Stimulated activated CD8-positive, alpha-beta memory T cell treated with anti-CD3 and anti-CD28 coated beads, Interleukin-15, amount 100 ng/mL, for 1 hour (primary cell): Measurements from ENCODE around the gene TUG1.
A peak's percentile ranks its signal among the peaks of the same experiment; 100 is the strongest.

Experiments used
- DNase-seq: peaks from one replicate; pipeline ENCODE4 v3.0.0-alpha.2; 2020; ENCODE audit warnings: low read depth

The TUG1 gene

DNA sequence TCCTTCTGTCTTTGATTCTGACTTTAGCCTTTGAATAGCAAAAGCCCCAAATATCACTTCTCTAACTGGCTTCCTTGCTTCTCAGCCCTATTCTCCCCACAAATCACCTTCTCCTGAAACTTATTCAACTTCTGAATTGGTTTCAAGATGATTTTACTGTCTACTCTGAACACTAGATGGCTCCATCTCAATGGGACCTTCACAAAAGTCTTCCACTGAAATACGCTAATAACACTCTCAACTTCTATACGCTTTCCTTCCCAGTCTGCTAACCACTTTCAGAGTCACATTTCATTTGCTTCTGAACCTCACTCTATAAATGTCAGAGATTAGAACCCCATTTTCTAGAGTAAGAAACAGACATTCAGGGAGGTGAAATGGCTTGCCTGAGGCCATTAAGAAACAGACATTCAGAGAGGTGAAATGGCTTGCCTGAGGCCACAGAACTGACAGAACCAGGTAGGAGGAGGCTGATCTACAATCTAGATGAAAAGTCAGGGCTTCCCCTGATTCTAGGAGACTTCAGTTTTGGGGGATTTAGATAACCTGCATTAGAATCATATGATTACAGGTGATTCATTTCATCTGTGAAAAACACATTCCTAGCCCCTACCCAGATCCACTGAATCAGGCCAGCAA lies 21.1 kb upstream of the TUG1 start:
- DNase-seq, result no peak

DNA sequence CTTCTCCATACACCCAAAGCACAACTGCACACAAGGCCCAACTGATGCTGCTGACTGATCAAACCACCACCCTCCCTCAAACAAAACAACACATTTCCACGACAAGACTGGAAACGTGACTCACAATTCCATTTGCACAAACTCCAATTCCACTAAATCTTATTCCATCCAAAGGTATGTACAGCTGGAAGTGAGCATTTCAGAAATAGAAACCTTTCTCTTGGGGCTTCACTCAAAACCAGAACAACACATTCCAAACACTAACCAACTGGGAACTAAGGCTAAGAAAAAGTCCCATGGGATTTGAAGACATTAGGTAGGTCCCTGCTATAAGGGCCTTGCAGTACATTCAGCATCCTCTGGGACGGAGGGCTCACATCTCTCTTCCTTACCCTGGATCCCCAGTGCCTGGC lies 20.1 kb upstream of the TUG1 start:
- DNase-seq, result no peak

DNA sequence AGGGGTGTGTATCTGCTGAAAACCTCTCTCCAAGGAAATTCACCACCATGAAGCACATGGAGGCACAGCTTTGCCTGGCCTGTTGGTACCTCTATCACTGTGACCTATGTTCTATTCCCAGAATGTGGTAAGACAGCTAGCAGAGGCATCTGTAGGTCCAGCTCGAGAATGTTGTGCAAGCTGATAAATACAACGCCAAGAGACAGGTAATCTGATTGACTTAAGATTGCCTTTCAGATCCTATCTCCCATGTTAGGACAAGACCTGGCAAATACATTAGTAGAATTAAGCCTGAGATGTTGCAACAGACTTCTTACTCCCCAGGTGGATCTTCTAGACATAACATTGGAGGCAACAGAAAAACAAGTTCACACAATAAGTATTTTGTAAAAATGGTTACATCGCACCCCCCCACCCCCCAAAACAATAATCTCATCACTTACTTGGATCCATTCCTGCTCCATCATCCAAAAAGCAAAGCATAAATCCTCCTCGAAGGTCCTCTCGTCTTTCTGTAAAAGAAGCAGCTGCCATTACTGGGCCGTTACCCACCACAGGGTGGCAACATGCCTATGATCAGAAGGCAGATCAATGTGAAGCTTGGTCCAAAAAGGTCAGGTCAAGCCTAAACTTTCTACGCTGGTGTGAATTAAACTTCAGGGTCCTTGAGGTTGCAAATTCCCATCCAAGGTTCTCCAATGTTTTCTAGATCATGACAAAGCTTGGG lies 19.0 kb upstream of the TUG1 start:
- DNase-seq, result no peak

DNA sequence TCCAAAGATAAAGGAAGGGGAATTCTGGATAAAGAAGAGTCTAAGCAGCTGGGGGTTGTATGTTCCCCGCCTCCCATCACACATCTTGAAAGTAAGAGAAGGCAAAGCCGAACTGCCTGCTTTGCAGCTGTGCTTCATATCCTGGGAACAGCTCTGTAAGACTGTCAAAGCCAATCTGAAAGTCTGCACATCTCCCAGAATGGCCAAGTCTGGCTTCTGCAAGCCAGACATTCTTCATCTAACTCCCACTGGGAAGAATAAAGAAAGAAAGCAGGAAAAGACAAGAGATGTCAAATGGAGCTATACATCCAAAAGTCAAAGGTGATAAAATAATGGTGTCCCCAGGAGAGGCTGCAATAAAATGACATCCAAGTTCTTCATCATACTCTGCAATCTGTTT lies 15.9 kb upstream of the TUG1 start:
- DNase-seq, result no peak

DNA sequence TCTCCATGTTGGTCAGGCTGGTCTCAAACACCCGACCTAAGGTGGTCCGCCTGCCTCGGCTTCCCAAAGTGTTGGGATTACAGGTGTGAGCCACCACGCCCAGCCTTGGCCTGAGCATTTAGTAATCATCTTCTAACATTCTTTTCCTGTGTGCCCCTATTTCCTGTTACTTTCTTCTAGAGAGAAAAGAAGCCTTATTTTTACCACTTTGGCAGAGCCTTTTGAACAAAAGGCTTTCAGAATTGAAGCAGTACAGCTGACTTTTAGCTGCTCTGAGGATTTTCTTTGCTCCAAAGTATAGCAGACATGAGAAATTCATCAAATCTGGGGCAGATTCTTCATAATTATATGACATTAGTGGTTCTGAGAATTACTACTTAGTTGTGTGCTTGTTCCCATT lies 13.9 kb upstream of the TUG1 start:
- DNase-seq, result no peak

DNA sequence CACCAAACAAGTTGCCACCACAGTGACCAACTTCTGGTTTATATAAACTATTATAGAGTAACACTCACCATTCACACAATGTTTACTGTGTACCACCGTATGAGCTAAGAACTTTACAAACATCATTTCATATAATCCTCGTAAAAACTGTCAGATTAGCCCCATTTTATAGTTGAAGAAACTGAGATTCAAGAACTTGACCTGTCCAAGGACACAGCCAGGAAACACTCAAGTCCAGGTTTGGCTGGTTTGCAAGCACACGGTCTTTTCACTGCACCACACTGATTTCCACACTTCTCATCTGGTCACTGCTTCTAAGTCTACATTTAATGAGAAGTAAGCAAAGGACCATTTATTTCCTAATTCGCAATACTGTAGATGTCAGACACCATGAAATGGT lies 4.2 kb upstream of the TUG1 start:
- no peak for DNase-seq

DNA sequence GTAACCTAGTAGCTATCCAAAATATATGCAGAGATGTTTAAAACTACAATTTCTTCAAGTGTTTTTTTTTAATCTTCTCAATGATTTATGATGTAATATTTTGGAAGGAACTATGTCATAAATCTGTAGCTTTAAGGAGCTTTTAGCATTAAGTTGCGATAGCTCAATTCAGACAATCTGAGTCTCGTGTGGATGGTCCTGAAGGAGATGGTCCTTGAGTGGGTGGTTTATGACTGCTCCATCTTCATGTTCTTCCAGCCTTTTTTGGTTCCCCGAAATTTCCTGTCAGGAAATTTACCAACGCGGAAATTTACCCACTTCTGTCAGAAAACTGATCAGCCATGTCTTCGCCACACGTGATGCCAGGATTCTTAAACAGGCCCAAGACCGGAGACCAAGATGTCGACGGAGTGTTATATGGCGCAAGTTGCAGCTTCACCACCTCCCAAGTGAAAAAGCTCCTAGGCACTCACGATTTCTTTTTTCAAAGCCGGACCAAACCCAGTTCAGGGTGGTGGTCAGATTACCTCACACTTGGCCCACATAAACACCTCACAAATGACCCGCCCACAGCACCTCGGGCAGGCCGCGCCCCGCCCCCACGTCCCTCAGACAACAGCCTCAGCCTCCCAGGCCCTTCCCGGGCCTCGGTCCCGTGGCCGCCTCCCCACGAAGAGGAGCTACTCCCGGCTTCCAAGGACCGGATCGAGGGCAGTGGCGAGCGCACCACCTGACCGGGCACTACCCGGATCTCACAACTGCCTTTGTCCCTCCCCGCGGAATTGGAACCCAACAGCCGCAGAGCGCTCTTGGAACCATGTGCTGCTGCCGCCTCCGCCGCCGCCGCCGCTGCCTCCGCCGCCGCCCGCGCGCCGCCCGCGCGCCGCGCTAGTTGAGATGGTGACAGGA lies 796 bp upstream of the TUG1 start, which contains the start of gene MORC2:
Gene MORC2, minus strand, starts transcription at position 760 of the 909 bp plus-strand sequence. CDS start 885 bp downstream, outside the sequence.
- DNase-seq, result peak; percentile 2

DNA sequence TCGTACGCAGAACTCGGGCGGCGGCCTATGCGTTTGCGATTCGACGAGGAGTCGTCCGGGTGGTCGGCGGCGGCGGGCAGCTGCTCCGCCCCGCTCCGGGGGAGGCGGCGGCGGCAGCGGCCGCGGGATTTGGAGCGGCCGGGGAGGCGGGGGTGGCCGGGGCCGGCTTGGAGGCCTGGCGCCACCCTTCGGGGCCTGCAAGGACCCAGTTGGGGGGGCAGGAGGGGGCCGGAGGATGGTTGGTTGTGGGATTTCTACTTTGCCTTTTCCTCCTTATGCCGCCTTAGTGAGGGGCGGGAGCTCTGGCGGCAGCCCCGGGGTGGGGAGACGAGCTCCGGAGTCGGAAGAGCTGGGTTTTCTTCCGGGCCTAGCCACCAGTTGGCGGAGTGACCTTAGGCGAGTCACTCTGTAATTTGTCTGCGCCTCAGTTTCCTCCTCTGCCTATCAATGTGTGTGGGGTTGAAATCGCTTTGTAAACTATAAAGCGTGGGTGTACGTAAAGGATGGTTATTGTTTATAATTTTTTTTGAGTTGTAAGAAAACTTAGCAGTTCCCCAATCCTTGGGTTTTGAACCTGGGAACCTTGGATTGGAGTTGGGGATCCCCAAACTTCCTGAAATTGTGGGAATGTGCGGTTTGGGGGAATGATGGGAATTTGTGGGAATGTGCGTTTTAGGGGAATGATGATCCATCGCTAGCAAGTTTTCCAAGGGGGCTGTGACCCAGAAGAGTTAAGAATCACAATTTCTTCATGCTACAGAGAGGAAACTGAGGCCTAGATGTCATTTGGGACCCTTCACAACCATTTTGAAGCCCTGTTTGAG lies 679 bp downstream of the TUG1 start:
- DNase-seq, result peak; percentile 11

DNA sequence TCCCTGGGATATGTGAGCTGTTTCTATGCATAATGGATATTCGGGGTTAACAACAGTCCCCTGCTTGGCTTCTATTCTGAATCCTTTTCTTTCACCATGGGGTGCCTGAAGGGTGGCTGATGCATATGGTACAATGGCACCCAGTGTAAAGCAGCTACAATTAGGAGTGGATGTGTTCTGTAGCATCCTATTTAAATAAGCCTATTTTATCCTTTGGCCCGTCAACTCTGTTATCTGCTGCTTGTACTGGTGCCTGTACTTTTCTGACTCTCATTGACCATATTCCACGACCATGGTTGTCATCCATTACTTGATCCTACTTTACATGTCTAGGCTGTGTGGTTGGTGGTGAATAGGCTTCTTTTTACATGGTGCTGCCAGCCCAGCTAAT lies 1.3 kb downstream of the TUG1 start:
- DNase-seq, result no peak

DNA sequence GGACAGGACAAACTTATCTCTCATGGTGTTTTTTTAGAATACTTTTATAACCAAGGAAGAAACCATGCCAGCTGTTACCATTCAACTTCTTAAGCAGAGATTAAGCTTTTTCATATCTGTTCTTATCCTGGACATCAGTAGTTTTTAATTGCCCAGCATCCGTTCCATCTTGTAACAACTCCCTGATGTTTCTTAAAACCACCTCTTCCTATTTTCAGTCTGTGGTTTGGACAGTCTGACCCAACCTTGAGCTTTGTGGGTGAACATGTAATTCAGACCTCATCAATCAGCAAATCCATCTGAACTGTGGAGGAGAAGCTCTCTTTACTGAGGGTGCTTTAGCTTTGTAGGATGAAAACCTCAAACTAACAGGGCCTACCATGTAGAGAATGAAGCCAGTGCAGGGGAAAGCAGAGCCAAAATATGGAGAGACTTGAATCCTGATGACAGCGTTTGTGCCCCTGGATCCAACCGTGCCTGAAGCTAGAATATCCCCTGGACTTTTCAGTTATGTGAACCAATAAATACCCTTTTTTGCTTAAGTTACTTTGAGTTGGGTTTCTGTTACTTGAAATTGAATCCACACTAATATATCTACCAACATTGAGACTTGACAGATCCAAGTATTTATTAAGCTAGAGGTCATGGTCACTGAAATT lies 9.4 kb downstream of the TUG1 start:
- DNase-seq, result no peak

DNA sequence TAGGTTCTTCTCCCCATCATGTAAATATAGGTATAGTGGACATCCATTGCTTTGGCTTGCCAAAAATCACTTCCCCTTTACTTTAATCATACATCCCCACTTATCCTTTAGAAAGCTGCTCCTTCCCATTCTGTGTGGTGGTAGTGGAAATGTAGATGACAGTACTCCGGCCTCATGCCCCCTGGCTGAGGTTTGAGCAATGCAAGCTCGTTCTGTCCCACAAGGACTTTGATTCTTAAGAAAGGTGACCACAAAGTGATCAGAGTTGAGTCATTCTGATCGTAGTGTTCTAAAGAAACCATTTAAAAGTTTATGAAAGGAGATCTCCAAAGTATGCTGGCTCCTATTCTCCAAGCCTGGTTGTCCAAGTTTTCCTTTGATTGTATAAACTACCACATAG lies 10.9 kb downstream of the TUG1 start:
- DNase-seq, result no peak

DNA sequence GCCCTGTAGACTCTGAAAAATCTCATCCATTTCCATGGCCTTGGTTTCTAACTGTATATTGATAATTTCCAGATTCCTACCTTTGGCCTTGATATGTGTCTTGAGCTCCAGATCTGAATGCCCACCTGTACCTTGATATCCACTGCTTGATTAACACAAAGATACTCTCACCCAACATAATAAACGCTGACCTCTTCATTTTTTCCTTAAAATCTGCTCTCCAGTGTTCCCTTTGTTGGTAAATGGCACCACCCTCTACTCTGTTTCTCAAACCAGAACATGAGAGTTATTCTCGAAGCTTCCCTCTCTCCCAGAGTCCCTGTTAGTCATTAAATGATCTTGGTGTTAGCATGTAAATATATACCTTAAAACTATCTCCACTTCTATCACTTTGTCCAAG lies 13.4 kb downstream of the TUG1 start:
- DNase-seq, result no peak

DNA sequence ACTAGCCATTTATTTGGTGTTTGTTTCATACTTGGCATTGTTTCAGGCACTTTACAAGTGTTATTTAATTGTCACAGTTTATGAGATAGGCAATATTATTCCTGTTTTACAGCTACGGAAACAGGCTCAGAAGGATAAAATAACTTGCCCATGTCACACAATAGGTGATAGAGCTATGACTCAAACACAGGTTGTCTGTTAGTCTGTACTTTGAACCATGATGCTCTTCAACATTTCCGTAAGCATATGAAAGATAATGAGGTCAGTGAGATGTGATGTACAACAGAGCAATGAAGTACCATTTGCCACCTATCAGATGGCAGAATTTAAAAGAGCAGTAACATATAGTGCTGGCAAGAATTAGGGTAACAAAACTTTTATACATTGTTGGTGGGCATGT lies 15.3 kb downstream of the TUG1 start:
- no peak for DNase-seq

DNA sequence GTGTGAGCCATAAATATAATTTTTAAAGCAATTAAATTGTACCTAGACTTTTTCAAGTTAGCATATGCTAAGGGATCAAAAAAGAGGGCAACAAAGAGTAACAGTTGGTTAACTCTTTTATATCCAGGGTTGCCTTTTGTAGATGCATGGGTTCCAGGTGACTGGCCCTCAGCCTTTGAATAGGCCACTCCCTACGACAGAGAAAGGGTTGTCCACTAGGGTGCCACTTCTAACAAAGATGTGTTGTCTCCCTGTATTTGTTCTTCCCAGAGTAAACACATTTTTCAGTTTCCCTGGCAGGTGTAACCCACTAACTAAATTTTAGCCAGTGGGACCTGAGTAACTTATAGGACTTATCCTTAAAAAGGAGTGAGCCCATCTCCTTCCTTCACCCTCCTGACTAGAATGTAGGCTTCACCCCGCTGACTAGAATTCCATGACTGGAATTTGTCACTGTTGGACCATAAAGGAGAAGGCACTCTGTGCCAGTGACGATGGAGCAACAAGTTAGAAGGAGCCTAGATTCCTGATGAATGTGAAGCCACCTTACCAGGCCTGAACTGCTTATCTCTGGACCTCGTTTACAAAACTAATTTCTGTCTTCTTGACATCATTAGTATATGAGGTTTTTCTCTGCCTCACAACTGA lies 16.6 kb downstream of the TUG1 start:
- DNase-seq, result no peak

DNA sequence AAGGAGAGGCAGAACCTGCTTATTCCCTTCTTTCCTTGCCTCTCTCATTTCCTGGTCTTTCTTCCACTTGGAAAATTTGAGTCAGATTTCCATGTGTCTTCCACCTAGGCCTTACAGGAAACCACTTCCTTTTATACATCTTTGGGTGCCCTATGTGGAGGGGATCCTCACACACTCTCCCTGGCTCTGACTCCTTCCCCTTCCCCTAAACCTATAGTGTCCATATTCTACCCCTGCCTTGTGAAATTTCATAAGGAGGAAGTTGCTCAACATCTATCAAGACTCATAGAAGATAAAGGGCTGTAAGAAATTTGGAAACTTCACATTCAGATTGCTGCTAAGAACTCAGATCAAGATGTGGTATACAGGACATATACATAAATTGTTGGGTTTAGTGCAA lies 20.4 kb downstream of the TUG1 start:
- no peak for DNase-seq

DNA sequence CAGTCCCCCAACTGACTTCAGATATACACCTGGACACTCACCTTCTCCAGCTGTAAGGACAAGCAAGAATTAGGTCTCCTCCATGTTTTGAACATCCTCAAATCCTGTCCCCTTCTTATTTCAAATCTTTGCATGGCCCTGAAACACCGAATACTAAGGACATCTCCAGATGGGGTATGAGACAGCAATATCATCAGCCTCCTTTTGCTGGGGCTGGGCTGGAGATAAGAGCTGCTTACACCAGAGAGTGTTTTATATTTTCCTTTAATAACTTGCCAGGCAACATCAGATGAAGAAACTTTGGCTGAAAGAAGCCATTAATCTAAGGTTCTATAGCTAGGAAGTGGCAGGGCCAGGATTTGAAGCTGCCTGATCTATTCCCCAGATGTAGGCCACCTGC lies 21.6 kb downstream of the TUG1 start:
- no peak for DNase-seq

DNA sequence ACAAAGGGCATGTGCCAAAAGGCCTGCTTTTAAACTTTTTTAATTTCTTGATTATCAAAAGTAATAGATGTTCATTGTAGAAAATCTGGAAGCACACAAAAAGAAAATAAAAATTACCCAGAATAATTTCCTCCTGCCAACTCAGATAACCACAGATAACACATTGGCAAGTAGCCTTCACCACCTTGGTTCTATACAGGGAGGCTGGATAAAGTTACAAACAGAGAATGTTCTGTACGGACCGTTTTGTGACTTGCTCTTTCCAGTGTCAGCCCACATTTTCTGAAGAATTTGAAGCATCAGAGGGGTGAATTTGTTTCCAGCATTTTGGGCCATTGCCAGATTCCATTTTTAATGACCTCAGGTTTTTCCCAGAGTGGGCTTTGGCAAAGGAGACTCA lies 23.5 kb downstream of the TUG1 start:
- no peak for DNase-seq

DNA sequence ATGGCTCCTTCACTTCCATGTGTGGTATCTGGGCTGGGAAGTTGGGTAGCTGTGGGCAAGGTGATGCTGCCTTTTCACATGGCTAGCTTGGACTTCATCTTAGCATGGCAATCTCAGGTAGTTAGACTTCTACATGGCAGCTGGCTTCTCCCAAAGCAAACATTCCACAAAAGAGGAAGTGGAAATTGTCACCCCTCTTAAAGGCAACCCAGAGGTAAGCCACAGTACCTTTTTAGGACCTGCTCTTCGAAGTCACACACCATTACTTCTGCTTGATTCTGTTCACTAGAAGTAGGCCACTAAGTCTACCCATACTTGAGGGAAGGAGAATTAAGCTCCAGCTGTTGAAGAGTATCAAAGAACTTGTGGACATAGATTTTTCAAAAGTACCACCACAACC lies 25.9 kb downstream of the TUG1 start:
- DNase-seq, result no peak

DNA sequence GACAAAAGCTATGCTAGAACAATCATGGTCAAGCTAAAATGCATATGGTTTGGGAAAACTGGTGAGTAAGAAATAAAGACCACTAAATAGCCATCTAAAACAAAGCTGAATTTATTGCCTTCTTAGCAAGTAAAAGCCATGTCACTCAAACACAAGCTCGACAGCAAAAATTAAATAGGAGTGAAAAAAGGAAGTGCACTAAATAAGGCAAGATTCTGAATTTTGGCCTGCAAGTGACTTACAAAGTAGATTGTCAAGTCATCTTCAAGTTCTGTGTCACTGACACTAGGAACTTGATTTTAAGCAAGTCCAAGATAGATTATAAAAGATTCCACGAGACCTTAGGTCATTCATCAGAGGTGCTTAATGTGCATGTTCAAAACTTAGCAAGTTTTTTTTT lies 27.4 kb downstream of the TUG1 start:
- no peak for DNase-seq

DNA sequence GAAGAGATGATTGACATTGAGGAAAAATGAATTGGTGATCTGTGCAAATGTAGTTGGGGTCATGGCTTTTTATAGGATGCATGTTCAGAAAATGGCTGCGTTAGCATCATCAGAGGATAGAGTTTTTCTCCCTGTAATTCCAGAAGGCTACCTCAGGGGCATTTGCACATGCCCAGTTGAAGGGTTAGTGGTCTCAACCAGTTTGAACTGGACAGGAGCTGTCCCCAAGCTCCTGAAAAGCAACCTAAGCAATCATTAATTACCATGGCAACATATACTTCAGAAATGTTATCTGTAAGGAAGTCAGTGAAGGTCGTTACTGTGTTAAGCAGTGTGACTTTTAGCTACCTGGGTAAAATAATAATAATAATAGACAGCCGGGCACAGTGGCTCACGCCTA lies 29.3 kb downstream of the TUG1 start:
- DNase-seq, result no peak
